ENCODE results near the gene PRKAB1. TPM values are rescaled to one million over a fixed set of nuclear protein-coding genes. Genes with fewer than 3 reads are reported as not detected.
A peak's percentile ranks its signal among the peaks of the same experiment; 100 is the strongest.

The PRKAB1 gene
- total RNA-seq, 1 experiment from 2014 or later: 36.3 TPM

- TF ChIP-seq TCF7L2 (IDR thresholded peaks at IDR 0.05; ENCODE audit: low read depth, low read length) (no peak), REST (IDR thresholded peaks at IDR 0.05; ENCODE audit: insufficient read depth in 1 of 2, low read depth in 2 of 2, low read length in 1 of 2) (no peak), POLR2AphosphoS5 (IDR thresholded peaks at IDR 0.05; ENCODE audit: low read depth, low read length) (0 out of 2 replicates have a peak, but pooled peaks have one; percentile 19)
- Histone ChIP-seq H3K4me3 (ENCODE audit: low read depth in 2 of 2, low read length in 2 of 2) (no peak overlapping the region), H3K27me3 (ENCODE audit: control insufficient read depth, insufficient read depth, low read length) (no peaks in the 10 kb centered on the region), H3K27ac (ENCODE audit: low read length) (peak overlapping the region; percentile 55; the same call in 1 of the 2 replicates), H3K9me3 (ENCODE audit: control insufficient read depth, insufficient read depth, low read depth, low read length) (no peaks in the 10 kb centered on the region), H3K4me1 (ENCODE audit: control insufficient read depth, insufficient read depth, low read length) (peaks cover 15% of the 10 kb centered on the region), H3K36me3 (ENCODE audit: control insufficient read depth, insufficient read depth, low read length) (peaks cover 17% of the 10 kb centered on the region)
- ChIA-PET CTCF (interaction anchor here (0.5 kb wide), 1 partner anchor 12 kb away, joined by 3 read pairs; no protein-coding TSS in a partner anchor), POLR2A (no interaction called here)
- intact Hi-C loops (cut with micrococcal nuclease; ENCODE audit: unreplicated experiment): no loop called here
- no peak for ATAC-seq
- in situ Hi-C loops (cut with HindIII; ENCODE audit: low pct_unique_long_range_greater_than_20kb, low sequenced_read_pairs): no loop called here
- no TSS peak for BruUV-seq (replicated peaks)
- no peak for DNase-seq (ENCODE audit: low read depth, low spot score)
Observed at GRCh38 chr12:119681111-119681510, 13.2 kb downstream of the PRKAB1 start.

DNA sequence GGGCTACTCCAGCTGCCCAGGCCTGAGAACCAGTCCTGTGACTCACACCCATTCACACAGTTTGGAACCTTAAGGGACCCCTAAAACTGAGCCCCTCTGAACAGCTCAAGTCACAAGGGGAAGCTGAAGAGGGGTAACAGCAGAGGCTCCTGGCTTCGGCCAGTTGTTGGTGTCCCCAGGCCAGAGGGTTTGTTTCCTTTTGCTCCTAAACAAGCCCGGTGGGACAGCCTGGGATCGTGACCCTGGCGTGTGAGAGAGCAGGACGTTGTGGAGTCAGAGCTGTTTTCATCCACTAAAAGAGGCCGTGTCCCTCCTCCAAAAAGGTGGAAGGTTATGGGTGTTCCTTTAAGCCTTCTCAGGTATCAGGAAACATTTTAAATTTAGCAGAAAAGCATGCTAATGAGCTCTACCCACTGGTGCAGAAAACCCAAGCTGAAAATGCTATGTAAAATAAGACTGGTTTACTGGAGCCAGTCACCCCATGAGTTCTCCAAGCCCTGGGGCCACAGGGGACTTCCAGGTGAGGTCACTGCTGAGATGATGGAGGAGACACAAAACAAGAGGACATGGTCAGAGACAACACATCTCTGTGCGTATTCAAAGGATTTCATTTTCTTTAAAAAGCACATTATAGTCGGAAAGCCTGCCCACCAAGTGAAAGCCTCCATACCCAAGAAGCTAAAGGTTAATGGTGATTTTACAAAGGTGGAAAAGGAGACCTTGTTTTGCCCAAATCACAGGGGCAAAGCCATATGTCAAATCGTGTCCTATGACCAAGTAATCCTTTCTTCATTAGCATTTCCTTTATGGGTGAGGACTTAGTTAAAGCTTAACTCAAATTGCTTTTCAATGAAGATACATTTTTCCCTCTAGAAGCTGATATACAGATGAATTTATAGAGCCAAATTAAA is 14.1 kb downstream of the PRKAB1 start:
- intact Hi-C loops (cut with micrococcal nuclease; ENCODE audit: unreplicated experiment) (no loop called here), in situ Hi-C loops (cut with HindIII; ENCODE audit: low pct_unique_long_range_greater_than_20kb, low sequenced_read_pairs) (no loop called here)
- peaks cover 15% of the 10 kb centered on the region for H3K4me1 ChIP-seq (ENCODE audit: control insufficient read depth, insufficient read depth, low read length)
- no peaks in the 10 kb centered on the region for H3K9me3 ChIP-seq (ENCODE audit: control insufficient read depth, insufficient read depth, low read depth, low read length)
- H3K36me3 ChIP-seq (ENCODE audit: control insufficient read depth, insufficient read depth, low read length): peaks cover 12% of the 10 kb centered on the region; the same call in 1 of the 2 replicates
- ChIA-PET POLR2A (interaction anchor here (0.6 kb wide), 1 partner anchor 1265 kb away, joined by 6 read pairs; no protein-coding TSS in a partner anchor), CTCF (no interaction called here)
- H3K4me3 ChIP-seq (ENCODE audit: low read depth in 2 of 2, low read length in 2 of 2): no peak overlapping the region
- no peak for DNase-seq (ENCODE audit: low read depth, low spot score)
- H3K27ac ChIP-seq (ENCODE audit: low read length): peak overlapping the region; percentile 55; the same call in 1 of the 2 replicates
- H3K27me3 ChIP-seq (ENCODE audit: control insufficient read depth, insufficient read depth, low read length): no peaks in the 10 kb centered on the region
- ATAC-seq: peak; percentile 28; the same call in 1 of the 2 replicates
- BruUV-seq (replicated peaks): no TSS peak
- TF ChIP-seq POLR2AphosphoS5 (IDR thresholded peaks at IDR 0.05; ENCODE audit: low read depth, low read length) (no peak), TCF7L2 (IDR thresholded peaks at IDR 0.05; ENCODE audit: low read depth, low read length) (no peak), SIN3A (IDR thresholded peaks at IDR 0.05; ENCODE audit: borderline replicate concordance, insufficient read depth, low read depth, low read length) (no peak), REST (IDR thresholded peaks at IDR 0.05; ENCODE audit: insufficient read depth in 1 of 2, low read depth in 2 of 2, low read length in 1 of 2) (no peak)
- TF ChIP-seq, protein P1, sequence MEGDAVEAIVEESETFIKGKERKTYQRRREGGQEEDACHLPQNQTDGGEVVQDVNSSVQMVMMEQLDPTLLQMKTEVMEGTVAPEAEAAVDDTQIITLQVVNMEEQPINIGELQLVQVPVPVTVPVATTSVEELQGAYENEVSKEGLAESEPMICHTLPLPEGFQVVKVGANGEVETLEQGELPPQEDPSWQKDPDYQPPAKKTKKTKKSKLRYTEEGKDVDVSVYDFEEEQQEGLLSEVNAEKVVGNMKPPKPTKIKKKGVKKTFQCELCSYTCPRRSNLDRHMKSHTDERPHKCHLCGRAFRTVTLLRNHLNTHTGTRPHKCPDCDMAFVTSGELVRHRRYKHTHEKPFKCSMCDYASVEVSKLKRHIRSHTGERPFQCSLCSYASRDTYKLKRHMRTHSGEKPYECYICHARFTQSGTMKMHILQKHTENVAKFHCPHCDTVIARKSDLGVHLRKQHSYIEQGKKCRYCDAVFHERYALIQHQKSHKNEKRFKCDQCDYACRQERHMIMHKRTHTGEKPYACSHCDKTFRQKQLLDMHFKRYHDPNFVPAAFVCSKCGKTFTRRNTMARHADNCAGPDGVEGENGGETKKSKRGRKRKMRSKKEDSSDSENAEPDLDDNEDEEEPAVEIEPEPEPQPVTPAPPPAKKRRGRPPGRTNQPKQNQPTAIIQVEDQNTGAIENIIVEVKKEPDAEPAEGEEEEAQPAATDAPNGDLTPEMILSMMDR (IDR thresholded peaks at IDR 0.05): no peak

All from Panc1 (cell line).